ENCODE results near the gene UGT2B17.
"Not testable (repeated sequence)": the region's sequence is repeated elsewhere in the genome, so short reads cannot be mapped to it uniquely, and the experiment has no call there.

Gene UGT2B17

DNA sequence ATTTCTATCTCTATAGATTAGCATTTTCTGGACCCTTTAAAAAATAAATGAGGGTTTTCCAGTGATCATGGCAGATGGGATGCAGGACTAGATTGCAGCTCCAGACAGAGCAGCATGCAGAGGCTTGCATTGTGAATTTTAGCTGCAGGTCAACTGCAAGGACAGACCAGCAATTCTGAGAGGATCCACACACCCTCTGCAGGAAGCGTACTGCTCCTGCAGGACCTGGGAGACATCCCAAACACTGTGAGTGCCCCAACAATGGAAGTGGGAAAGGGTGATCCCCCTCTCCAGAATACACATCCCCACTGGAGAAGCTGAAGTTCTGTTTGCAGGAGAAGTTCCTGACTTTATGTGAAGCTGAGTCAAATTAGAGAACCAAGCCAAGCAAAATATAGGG lies 7.1 kb downstream of the UGT2B17 start:
- not testable (repeated sequence) for DNase-seq (ENCODE audit: low read depth)

DNA sequence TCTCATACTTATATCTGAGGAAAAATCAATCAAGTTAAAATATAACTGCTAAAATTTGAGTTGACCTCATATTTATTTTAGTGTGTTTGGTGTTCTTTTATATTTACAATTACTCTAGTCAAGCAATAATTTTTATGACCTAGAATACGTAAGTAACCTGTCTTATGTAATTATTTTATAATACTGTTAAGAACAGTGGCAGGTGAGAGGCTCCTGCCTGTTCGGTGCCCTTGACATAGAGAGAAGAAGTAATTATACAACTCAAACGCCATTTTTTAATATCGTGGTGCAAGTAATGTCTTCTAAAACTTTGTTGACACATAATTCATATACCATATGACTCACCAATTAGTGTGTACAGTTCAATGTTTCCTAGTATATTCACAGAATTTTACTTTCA lies 7.6 kb downstream of the UGT2B17 start:
- DNase-seq (ENCODE audit: low read depth): not testable (repeated sequence)

DNA sequence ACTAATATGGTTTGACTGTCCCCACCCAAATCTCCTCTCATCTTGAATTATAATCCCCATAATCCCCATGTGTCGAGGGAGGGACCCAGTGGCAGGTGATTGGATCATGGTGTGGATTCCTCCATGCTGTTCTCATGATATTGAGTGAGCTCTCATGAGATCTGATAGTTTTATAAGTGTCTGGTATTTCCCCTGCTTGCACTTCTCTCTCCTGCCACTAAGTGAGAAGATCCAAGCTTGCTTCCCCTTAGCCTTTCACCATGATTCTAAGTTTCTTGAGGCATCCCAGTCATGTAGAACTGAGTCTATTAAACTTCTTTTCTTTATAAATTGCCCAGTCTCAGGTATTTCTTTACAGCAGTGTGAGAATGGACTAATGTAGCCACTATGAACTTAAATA lies 9.8 kb downstream of the UGT2B17 start:
- DNase-seq (ENCODE audit: low read depth): not testable (repeated sequence)

DNA sequence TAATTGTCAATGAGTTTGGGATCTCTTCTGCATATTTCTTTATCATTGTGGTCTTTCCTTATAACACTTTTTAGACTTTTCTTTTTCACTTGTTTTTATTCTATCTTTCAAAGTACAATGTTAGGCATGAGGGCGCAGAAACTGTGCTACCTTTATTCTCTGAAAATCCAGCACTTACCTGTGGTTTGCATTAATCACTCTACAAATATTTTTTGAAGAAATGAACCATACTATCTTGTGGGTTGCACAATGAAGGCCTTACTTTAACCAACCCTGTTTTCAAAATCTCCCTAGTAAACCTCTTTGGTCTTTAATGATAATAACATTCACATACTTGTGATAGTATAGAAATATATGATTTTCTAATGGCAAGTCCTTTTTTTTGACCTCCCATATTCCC lies 11.0 kb downstream of the UGT2B17 start:
- not testable (repeated sequence) for DNase-seq (ENCODE audit: low read depth)

DNA sequence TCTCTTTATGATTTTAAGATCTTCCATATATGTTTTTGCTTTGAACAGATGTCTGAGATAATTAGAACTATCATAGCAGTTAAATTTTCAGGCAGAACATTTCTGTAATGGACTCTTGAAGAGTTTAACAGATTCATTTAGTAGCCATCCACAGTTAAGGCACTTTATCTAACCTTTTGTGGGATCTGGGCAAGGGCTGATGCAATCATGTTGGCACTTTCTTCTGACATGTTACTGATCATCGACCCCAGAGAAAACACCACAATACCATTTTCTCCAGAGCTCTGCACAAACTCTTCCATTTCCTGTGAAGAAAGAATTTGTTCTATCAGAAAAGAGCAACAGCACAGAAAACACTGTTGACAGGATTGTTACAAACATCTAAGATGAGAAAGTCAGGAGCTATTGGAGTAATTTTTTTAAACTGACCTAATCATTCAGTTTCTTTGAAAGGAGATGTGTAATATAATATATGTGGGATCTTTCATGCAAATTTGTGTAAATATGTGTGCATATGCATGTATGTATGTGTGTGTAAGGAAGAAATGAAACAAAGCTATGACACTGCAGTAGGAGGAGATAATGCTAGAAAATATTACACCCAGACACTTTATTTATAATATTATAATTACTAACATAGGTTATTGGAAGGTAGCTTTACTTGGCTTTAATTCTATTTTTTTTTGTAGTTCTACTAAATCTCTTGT lies 15.6 kb downstream of the UGT2B17 start:
- not testable (repeated sequence) for DNase-seq (ENCODE audit: low read depth)

DNA sequence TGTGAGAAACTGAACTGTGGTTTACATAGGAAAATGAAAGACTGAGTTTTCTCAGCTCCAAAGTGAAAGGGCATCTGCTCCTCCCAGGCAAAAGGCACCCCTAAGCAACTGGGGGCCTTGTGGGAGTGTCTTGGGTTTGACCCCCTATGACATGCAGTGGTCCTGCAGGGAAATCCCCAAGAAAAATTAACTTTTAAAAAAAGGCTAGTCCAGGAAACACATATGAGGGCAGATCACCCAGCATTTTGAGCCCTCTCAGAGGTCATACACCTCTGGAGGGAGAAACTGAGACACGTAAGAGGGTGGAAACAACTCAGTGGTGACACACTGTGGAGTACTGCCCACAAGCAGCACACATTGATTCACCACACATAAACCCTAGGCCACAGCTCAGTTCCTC lies 22.3 kb downstream of the UGT2B17 start:
- not testable (repeated sequence) for DNase-seq (ENCODE audit: low read depth)

DNA sequence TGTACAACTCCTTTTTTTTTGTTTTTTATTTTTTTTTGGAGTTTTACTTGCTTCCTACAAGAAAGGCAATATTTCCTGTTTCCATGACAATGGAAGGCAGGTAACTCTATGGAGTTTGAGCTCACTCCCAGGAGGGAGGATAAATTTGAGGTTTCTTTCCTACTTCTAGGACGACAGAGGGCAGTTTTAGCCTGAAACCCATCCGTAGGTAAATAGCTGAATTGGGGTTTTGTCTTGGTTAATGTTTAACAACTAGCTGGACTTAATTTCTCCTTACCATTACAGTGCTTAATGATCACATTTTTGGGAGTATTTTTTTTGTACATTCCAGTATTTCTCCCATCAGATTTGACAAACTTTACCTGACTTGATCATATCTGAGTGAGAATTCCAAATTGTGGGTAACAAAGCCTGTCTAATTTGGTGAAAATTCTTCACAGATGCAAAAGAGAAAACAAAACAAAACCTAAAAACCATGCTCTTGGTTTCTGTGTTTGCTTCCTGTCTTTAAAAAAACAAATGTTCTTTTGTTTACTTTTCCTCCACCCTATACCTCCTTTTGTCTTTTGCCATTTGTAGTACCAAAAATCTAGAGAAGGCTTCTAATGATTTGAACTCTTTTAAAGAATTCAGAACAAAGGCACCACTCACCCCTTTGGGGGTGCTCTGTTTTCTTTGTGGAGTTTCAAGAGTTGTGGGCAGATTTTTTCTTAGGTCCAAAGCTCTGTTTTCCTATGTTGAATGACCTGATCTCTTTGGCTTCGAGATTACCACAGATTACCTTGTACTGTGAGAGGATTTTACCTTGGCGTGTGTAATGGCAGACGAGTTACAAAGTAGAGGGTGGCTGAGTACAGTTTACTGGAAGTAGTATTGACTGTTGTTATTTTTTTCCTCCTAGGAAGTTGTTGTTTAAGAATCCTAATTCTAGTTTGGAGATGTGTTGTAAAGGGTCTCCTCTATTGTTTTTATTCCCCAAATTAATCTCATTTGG lies 23.0 kb downstream of the UGT2B17 start:
- not testable (repeated sequence) for DNase-seq (ENCODE audit: low read depth)

DNA sequence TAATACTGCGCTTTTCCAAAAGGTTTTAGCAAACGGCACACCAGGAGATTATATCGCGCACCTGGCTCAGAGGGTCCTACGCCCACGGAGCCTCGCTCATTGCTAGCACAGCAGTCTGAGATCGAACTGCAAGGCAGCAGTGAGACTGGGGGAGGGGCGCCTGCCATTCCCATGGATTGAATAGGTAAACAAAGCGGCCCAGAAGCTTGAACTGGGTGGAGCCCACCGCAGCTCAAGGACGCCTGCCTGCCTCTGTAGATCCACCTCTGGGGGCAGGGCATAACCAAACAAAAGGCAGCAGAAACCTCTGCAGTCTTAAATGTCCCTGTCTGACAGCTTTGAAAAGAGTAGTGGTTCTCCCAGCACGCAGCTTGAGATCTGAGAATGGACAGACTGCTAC lies 33.4 kb downstream of the UGT2B17 start:
- DNase-seq (ENCODE audit: low read depth): not testable (repeated sequence)

DNA sequence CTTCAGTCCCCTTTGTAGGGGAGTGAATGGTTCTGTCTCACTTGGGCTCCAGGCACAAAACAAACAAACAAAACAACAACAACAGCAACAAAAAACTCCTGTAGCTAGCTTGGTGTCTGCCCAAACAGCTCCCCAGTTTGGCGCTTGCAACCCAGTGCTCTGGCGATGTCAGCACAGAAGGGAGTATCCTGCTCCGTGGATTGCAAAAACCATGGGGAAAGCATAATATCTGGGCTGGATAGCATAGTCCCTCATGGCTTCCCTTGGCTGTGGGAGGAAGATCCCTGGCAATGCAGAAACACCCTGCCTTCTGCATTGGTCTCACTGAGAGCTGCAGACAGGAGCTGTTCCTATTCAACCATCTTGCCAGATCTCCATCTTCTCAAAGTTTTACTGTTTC lies 39.7 kb downstream of the UGT2B17 start:
- DNase-seq (ENCODE audit: low read depth): no peak

DNA sequence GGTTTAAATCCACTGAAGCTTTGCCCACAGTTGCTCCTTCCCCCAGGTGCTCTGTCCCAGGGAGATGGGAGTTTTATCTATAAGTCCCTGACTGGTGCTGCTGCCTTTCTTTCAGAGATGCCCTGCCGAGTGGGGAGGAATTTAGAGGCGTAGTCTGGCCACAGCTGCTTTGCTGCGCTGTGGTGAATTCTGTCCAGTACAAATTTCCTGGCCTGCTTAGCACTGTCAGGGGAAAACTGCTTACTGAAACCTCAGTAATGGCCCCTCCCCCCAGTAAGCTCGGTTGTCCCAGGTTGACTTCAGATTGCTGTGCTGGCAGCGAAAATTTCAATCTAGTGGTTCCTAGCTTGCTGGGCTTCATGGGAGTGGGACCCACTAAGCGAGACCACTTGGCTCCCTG lies 40.1 kb downstream of the UGT2B17 start:
- DNase-seq (ENCODE audit: low read depth): no peak

DNA sequence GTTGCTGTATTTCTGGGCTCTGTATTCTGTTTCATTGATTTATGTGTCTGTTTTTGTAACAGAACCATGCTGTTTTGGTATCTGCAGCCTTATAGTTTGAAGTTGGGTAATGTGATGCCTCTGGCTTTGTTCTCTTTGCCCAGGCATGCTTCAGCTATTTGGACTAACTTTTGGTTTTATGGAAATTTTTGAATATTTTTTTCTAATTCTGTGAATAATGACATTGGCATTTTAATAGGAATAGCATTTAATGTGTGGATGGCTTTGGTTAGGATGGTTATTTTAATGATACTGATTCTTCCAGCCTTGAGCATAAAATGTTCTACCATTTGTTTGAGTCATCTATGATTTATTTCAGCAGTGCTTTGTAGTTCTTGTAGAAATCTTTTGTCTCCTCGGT lies 53.9 kb downstream of the UGT2B17 start:
- DNase-seq (ENCODE audit: low read depth): not testable (repeated sequence)

DNA sequence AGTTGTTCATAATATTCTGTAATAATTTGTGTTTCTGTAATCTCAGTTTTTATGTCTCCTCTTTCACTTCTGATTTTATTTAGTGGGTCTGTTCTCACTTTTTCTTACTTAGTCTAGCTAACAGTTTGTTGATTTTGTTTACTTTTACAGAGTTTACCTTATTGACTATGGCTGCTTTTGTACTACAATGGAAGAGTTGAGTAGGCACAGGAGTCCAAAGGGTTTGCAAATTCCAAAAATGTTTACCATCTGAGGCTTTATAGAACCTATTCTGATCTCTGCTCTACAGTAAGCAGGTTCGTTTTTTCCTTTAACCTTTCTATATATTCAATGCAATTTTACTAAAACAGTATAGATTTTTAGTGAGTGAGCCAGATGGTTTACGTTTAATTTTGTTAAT lies 55.1 kb downstream of the UGT2B17 start:
- DNase-seq (ENCODE audit: low read depth): no peak

DNA sequence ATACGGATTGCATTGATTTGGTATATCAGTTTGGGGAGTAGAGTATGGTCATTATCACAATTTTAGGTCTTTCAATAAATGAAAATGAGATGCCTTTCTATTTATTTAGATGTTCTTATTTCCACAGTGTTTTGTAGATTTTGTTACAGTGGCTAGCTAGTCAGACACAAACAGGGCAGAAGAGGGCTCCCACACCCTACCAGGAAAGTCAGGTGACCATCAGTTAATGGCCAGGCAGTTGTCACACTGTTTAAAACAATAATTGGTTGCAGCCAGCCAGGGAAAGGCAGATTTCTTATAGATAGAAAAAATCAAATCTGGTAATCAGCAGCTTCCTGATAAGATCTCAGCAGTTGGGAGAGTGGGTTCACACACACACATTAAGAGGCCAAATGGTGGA lies 57.2 kb downstream of the UGT2B17 start:
- no peak for DNase-seq (ENCODE audit: low read depth)

DNA sequence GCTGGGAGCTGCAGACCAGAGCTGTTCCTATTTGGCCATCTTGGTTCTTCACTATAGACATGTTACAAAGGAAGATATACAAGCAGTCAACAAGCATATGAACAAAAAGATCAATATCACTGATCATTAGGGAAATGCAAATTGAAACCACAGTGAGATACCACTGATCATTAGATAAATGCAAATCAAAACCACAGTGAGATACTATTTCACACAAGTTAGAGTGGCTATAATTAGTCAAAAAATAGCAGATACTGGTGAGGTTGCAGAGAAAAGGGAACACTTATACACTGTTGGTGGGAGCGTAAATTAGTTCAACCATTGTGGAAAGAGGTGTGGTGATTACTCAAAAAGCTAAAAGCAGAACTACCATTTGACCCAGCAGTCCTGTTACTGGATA lies 70.7 kb downstream of the UGT2B17 start:
- not testable (repeated sequence) for DNase-seq (ENCODE audit: low read depth)

DNA sequence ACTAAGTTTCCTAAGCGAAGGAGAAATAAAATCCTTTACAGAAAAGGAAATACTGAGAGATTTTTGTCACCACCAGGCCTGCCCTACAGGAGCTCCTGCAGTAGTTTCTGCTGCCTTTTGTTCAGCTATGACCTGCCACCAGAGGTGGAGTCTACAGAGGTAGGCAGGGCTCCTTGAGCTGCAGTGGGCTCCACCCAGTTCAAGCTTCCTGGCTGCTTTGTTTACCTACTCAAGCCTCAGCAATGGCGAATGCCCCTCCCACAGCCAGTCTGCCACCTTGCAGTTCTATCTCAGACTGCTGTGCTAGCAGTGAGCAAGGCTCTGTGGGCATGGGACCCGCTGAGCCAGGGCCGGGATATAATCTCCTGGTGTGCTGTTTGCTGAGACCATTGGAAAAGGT lies 71.3 kb downstream of the UGT2B17 start:
- DNase-seq (ENCODE audit: low read depth): not testable (repeated sequence)

DNA sequence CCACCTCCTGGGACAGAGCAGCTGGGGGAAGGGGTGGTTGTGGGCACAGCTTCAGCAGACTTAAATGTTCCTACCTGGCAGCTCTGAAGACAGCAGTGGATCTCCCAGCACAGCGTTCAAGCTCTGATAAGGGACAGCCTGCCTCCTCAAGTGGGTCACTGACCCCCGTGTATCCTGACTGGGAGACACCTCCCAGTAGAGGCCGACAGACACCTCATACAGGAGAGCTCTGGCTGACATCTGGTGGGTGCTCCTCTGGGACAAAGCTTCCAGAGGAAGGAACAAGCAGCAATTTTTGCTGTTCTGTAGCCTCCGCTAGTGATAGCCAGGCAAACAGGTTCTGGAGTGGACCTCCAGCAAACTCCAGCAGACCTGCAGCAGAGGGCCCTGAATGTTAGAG lies 72.7 kb downstream of the UGT2B17 start:
- DNase-seq (ENCODE audit: low read depth): not testable (repeated sequence)

DNA sequence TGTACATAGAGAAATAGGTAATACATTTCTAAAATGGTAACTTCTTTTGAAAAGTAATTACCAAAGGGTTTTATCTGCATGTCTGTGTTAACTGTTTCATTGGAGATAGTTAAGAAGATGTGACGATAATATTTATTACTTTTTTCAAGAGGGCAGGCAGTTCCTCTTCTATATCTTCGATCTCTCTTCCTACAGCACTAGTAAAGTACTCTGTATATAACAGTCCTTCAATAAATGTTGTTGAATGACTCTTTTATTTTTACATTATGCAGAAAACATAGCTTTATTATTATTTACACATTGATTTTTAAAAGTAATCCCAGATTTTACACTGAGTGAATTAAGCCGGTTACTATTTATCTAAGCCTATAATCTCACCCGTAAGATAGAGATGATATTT lies 77.1 kb downstream of the UGT2B17 start:
- DNase-seq (ENCODE audit: low read depth): no peak

DNA sequence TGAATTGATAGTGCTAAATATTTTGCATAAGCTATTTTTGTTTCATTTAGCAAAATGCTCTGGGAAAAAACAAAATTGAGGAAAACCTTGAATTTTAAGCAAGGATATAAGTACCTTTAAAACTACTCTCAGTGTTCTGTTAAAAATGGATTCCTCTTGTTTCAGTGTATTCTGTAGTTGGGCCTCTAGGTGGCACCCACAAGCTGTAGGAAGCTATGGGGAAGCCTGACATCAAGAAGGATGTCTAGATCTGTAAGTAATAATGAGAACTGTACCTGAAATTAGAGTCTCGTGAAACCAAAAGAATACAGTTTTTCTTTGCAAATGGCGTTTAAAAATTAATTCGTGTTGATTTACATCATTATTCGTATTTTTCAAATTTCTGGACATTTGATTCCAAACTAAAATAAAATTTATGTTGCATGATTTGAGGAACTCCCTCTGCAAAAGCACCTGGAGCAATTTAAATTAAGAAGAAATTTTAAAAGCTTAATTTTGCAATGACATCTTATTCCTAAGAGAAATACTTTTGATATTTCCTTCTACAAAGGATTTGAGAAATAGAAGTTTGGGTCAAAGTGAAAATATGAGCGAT lies 77.6 kb downstream of the UGT2B17 start:
- DNase-seq (ENCODE audit: low read depth): peak; percentile 31

DNA sequence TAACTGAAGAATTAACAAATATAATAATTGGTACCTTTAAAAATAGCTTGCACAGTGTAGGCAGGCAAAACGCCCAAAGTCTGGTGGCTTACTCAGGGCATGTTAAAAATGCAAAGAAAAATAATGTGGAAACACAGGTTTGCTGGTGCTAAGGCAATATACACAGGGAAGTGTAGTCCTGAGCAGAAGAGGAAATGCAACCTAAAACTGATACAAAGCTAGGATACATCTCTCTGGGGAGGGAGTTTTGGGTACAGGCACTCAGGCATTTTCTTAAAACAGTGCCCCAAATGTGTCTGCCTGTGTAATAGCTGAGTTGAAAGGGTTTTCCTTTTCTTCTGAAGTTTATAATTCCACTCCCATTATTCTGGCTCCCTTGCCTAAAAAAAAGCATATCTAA lies 81.4 kb downstream of the UGT2B17 start:
- no peak for DNase-seq (ENCODE audit: low read depth)

DNA sequence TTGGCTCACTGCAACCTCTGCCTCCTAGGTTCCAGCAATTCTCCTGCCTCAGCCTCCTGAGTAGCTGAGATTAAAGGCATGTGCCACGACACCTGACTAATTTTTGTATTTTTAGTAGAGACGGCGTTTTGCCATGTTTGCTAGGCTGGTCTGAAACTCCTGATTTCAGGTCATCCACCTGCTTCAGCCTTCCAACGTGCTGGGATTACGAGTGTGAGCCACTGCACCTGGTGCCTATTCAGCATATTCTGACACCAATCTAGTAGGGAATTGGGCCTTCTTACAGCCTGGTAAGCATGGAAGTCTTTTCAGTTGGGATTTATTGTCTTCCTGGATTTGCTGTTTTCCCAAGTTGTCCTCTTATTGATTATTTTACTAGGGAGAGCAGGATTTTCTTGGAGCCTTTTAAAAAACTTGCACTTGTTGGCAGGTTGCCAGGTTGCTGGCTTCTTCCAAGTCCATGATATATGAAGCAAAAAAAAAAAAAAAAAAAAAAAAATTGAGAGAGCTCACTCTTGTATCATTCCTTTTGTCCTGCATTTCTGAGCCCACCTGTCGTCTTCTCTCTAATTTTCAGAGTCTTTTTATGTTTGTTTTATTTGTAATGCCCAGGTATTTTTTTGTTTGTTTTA lies 85.2 kb downstream of the UGT2B17 start:
- no peak for DNase-seq (ENCODE audit: low read depth)

DNA sequence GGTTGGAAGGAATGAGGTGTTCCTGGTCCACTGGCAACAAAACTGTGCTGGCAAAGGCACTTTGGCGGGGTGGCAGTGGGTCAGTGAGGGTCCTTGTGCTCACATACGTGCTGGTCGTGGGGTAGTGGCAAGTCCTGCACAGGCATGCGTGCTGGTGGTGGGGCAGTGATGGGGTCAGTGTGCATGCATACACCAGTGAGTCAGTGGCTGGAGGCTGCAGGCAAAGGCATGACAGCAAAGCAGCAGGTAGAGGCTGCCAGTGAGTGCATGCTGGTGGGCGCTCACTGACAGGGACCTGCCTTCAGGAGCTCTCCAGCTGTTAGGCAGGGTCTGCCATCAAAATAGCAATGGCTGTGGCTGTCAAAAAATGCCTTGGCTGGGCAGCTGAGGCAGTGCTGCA lies 86.8 kb downstream of the UGT2B17 start:
- DNase-seq (ENCODE audit: low read depth): no peak

Data from activated T-cell treated with anti-CD3 and anti-CD28 coated beads for 48 hours (primary cell).